Hippocampal formation (tissue), 2 donors: Measurements from ENCODE around the gene NPAS3.

Experiments used
- DNase-seq, 2 donors: peaks; one replicate each; lab custom pipeline; 2025; lab: John Stamatoyannopoulos, UW

NPAS3 gene

GRCh38 chr14:33792009-33792719 lies 853.5 kb downstream of the NPAS3 start:
- DNase-seq, result no peak

DNA sequence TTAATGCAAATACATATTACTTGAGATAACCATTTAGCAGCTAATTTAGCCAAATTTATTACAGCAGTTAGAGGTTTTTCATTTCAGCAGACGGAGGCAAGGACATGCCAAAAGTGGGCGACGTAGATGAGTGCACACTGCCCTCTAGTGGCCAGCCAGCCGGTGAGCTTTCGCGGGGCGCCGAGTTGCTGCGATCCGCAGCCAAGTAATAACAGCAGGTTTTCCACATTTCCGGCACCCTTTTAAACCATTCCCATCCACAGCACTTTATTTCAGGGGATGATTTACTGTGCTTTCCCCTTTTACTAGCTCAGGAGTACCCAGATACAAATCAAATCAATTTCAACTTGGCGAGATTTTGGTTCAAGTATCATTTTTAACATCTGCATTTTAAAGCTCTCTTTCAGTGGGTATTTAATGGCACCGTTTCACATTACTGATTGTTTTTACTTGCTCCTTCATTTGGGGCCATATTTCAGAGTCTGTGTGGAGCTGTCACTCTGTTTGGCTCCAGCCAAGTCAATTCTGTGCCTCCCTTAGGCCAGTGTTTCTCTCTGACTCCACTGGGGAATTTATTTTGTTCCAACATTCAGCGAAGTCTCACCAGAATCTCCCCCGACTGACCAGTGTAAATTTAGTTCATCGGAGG lies 854.2 kb downstream of the NPAS3 start:
- peak; percentile 78 to 86 for DNase-seq

DNA sequence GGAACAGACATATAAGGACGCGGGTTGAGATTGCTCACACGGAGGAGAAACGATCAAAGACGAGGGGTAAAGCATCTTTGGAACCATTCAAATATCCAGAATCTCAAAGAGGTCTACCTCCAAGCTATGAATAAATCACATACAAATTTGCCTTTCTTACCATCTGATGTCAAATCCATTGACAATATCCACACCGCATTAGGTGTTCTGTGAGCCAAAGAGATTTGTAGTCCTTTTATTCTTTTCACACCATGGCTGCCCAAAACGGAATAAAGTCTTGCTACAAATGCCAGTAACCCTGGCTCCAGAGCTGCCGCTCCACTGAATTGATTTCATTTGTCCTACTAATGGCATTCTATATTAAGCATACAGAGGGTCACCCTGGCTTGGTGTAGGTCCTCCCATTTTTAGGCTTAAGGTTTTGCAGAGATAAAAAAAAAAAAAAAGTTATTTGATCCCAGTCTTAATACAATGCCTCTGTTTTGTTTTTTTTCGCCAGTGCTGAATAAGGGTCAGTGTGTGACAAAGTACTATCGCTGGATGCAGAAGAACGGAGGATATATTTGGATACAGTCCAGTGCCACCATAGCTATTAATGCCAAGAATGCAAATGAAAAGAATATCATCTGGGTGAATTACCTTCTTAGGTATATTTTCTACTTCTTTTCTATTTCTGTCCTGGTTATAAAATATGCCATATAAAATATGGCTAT lies 854.9 kb downstream of the NPAS3 start:
- DNase-seq, result peak in 1 of 2 donors; percentile 34

DNA sequence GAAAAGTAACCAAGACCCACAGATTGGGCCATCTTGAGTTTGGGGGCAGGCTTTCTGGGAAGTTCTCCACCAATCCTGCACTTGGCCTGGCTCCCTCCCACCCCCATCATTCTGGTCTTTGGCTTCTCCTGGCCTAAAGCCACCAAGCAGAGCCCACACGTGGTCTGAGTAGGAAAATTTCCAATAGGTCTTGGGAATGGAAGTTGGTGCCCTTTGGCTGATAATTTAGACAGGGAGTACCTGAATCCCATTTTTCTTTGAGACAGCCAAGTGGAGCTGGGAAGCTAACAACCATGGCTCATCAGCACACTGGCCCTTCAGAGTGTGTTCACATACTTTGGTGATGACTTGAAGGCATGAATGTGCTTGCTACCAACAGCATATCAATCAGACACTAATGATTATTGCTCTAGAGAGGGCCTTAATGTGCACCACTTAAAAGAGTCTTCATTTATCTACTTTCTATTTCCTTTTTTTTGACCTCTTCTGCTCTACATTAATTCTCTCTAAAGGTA lies 856.2 kb downstream of the NPAS3 start:
- no peak for DNase-seq

GRCh38 chr14:33796356-33796755 lies 857.7 kb downstream of the NPAS3 start:
- DNase-seq, result no peak

GRCh38 chr14:33799705-33800570 lies 861.3 kb downstream of the NPAS3 start:
- no peak for DNase-seq

DNA sequence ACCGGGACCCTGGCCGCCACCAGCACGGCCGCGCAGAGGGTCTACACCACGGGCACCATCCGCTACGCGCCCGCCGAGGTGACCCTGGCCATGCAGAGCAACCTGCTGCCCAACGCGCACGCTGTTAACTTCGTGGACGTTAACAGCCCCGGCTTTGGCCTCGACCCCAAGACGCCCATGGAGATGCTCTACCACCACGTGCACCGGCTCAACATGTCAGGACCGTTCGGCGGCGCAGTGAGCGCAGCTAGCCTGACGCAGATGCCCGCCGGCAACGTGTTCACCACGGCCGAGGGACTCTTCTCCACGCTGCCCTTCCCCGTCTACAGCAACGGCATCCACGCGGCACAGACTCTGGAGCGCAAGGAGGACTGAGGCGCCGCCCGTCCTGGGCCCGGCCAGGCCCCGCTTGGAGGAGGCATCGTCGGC lies 862.1 kb downstream of the NPAS3 start:
- no peak for DNase-seq

DNA sequence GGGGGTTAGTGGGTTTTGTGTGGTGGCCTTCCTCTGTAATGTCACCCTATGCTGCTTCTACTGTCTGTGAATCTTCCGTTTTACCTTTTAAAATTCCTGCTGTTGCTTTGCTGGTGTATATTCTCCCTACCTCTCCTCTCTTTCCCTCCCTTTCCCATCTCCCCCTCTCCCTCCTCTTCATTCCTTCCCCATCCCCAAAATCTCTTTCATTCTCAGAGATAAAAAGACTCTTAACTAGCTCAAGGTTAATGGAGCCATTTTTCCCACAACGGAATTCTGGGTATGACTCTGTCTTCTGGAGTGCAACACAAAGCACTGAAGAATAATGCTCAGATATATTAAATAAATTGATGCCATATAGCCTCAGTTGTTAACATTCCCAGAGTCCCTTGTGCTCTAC lies 864.1 kb downstream of the NPAS3 start:
- no peak for DNase-seq

- peak in 1 of 2 donors; percentile 16 for DNase-seq
Measured at GRCh38 chr14:33805593-33805992, 866.9 kb downstream of the NPAS3 start.

DNA sequence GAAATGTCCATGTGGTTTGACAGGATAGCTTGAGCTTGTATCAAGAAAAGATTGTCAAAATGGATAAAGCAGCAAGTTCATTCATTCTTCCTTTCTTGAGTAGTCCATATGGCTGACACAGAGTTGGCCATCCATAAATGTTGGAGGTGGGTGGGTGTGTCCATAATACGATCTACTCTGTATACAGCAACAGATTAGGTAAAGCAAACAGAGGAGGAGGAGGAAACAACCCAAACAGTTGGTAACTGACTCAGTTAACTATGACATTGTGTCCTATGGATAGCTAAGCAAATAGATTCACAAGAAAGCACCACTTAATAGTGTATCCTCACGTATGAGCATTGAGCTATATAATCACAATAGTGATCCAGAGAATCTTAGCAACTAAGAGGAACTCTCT lies 868.2 kb downstream of the NPAS3 start:
- DNase-seq, result no peak

- DNase-seq, result no peak
Measured at GRCh38 chr14:33808187-33808586, 869.5 kb downstream of the NPAS3 start.

- DNase-seq, result no peak
Measured at GRCh38 chr14:33809396-33809981, 870.8 kb downstream of the NPAS3 start.

DNA sequence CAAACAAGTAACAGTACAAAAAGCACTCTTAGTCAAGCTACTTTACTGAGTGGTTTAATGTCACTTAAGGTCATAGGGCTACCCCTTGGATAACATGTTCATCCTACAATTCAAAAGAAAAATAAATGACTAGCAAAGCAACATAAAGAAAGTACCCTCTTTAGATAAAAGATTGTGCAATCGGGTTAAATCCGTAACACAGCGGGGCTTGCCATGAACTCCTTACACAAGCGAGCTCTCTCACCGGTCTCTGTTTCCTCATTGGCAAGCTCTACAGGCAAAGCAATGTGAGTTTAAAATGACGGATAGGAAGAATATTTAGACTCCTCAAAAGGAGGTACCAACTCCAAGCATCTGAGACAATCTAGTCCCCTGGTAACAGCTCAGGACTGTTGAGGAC lies 871.6 kb downstream of the NPAS3 start:
- DNase-seq, result no peak

- DNase-seq, result no peak
Measured at GRCh38 chr14:33811721-33812120, 873.0 kb downstream of the NPAS3 start.

DNA sequence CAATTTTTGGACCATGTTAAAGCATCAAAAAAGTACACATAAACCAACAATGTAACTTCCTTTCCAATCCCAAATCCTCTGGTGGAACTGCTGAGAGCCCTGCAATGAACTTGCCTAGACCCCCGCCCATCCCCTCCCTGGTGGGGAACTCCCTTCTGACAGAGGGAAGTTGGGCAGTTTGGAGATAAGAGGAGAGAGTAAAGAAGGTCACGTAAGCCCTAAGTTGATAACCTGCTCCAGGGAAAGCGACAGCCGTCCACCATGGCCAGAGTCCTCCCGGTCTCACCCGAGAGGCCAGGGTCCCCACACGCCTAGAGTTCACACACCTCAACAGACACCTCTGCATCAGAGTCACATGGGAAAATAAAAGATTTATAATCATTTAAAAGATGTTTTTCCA lies 873.5 kb downstream of the NPAS3 start:
- DNase-seq, result no peak

- DNase-seq, result no peak
Measured at GRCh38 chr14:33812601-33813000, 873.9 kb downstream of the NPAS3 start.

DNA sequence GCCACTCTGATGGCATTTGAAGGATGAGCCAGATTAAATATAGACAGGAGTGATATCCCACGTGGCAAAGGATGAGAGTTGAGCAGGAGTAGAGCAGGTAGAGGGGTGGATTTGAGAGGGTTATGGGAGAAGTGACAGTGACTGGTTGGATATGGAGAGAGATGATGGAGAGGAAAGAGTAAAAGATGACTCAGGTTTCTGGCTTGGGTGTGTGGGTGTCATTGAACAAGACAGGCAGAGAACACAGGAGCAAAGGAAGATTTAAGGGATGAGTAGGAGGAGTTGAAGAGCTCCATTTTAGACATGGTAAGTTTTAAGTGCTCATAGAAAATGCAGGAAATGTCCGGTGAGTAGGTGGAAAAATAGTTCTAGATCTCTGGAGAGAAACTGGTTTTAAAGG lies 875.3 kb downstream of the NPAS3 start:
- no peak for DNase-seq

- DNase-seq, result no peak
Measured at GRCh38 chr14:33833706-33834465, 895.2 kb downstream of the NPAS3 start.

DNA sequence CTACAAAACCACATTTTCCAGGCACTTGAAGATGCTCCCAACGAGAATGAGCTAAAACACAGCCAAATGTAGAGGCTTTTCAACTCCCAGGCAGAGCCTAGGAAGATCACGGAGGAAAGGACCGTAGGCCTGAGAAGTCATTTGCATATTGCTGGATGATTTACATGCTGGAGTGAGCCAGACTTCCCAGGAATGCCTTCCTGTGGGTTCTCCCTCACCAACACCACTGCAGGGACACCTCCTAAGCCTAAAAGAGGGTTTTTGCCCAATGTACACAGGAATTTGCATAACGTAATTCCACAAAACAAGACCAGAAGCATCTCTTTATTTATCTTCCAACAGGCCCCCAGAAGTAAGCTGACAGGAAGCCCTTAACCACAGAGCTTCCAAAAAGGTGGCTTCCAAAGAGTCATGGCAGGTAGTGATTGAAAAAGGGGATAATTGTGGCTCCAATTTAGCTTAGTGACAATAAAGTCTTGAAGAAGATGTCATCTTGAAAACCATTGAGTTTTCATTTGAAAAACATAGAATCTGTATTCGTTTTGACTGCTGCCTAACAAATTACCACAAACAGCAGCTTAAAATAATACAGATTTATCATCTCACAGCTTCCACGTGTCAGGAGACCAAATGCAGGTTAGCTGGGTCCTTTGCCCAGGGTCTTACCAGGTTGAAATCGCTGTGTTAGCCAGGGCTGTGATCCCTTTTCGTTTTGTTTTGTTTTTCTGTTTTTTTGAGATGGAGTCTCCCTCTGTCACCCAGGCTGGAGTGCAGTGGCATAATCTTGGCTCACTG lies 896.0 kb downstream of the NPAS3 start:
- no peak for DNase-seq

GRCh38 chr14:33835261-33835655 lies 896.6 kb downstream of the NPAS3 start:
- no peak for DNase-seq
